ENCODE data around the gene TANC1.

TANC1 gene

DNA sequence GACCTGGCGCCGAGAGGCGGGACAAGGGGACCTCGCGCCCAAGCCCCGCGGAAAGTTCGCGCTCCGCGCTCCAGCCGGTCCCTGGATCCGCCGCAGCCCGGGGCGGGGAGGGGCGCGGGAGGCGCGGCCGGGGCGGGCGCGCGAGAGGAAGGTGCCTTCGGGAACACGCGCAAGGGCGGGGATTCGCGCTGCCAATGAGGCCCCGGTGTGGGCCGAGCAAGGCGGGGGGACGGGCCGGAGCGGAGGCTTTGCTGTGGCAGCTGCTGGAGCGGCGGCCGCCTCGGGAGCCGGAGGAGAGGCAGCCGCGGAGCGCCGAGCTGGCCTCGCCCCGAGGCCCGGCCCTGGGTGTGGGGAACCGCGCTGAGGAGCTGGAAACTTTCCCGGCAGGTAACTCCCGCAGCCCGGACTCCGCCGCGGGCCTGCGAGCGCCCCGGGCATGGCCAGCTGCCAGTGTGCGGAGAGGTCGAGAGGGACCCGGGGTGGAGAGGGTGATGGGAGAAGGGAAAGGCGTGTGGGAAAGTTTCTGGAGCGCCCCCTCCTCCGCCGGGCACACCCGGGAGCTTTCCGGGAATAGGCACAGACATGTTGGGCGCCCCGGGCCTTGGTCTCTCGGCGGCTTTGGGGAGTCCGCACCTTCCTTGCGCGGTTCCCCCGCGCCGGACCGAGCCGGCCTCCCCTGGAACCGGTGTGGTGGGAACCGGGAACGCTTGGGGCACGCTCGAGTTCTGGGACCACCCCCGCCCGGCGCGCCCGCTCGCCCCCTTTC, at the start of gene TANC1:
TANC1 (plus strand) TSS at position 245 of the 766 bp plus-strand sequence. CDS start 97,271 bp downstream, outside the sequence.
- Histone ChIP-seq H3K36me3 (ENCODE audit: control insufficient read depth, insufficient read depth, low read length) (no peaks in the 10 kb centered on the region), H3K9ac (ENCODE audit: low read length) (peak within 1 kb of the TSS; percentile 83), H3K4me3 (ENCODE audit: low read length) (peak within 1 kb of the TSS; percentile 78)

DNA sequence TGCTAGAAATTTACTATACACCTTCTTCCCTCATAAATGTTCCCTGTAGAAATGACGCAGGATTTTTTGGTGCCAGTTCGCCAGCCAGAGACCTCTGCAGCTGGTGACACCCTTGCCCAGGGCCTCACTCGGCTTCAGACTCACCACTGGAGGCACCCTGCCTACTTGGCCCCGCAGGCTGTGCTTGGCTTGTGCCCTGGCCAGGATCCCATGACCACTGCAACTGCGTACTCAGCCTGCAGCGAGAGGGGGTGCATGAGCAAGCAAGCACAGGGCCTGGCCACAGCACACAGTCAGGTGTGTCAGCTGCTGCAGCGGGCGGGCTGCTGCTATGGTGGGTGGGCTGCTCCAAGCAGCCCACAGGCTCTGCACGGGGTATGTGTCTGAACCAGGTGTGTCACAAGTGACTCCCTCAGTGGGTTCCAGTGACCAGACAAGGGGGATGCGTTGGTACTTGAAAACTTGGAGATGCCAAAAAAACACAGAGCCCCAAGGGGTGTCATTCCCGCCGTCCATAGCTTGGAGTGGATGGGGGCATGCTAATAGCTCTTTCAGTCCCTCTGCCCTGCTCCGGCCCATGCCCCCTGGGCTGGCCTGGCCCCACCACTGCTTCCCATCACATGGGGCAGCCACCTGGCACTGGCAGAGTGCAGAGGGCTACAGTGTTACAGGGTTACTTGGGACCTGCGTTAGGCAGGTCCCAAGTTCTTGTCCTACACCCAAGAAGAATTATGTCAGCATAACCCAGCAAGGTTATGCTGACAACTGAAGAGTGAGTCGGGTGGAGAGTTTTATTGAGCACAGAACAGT, 46.6 kb upstream of the TANC1 start:
- no peaks in the 10 kb centered on the region for H3K27me3 ChIP-seq (ENCODE audit: control insufficient read depth, insufficient read depth, low read length)
- H3K9me3 ChIP-seq (ENCODE audit: control insufficient read depth, low read length): no peaks in the 10 kb centered on the region
- H3K9ac ChIP-seq (ENCODE audit: low read length): no peak overlapping the region
- H3K4me1 ChIP-seq (ENCODE audit: control insufficient read depth, insufficient read depth, low read length): no peaks in the 10 kb centered on the region
- no peak overlapping the region for H3K4me3 ChIP-seq (ENCODE audit: low read length)
- no peaks in the 10 kb centered on the region for H3K36me3 ChIP-seq (ENCODE audit: control insufficient read depth, insufficient read depth, low read length)

More for the DNA sequence above, at the start of gene TANC1:
- Histone ChIP-seq H3K27me3 (ENCODE audit: control insufficient read depth, insufficient read depth, low read length) (no peaks in the 10 kb centered on the region), H3K9me3 (ENCODE audit: control insufficient read depth, low read length) (no peaks in the 10 kb centered on the region), H3K4me1 (ENCODE audit: control insufficient read depth, insufficient read depth, low read length) (no peaks in the 10 kb centered on the region)

DNA sequence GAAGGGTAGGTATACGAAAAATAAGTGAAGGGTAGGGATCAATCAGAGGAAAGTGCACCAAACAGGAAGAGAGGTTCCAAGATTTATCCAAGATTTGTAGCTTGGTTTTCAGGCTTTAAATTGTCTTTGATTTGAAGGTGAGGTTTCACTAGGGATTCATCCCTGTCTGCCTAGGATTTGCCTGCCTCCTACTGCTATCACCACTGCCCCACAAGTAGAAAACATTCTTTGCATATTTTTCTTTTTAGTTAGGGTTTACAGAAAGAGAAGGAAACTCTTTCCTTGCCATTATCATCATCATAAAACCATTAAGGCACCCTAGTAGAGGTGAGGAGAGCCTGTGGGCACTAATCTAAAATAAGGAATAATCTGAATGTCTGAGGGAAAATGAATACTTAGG, 45.8 kb upstream of the TANC1 start:
- H3K36me3 ChIP-seq (ENCODE audit: control insufficient read depth, insufficient read depth, low read length): no peaks in the 10 kb centered on the region
- no peaks in the 10 kb centered on the region for H3K4me1 ChIP-seq (ENCODE audit: control insufficient read depth, insufficient read depth, low read length)

DNA sequence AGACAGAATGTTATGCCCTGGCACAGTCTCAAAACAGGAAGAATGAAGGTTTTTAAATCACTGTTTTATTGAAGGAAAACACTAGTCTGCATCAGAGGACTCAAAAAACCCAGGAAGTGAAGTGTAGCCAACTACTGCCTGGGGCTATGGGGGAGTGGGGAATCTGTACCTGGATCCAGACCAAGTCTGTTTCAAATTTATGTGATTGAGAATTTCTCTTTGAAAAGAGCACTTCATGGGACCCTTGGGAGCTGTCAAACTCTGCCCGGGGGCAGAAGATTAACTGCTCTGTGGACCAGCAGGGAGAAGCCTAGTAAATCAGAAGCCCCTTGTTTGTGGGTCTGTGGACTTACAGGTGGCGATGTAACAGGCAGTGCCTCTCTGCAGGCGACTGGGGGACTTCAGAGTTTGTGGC, 45.3 kb upstream of the TANC1 start:
- Histone ChIP-seq H3K4me3 (ENCODE audit: low read length) (no peak overlapping the region), H3K27me3 (ENCODE audit: control insufficient read depth, insufficient read depth, low read length) (no peaks in the 10 kb centered on the region), H3K4me1 (ENCODE audit: control insufficient read depth, insufficient read depth, low read length) (no peaks in the 10 kb centered on the region), H3K36me3 (ENCODE audit: control insufficient read depth, insufficient read depth, low read length) (no peaks in the 10 kb centered on the region), H3K9me3 (ENCODE audit: control insufficient read depth, low read length) (no peaks in the 10 kb centered on the region), H3K9ac (ENCODE audit: low read length) (no peak overlapping the region)

More for the DNA sequence above, 45.8 kb upstream of the TANC1 start:
- H3K9ac ChIP-seq (ENCODE audit: low read length): no peak overlapping the region
- no peaks in the 10 kb centered on the region for H3K27me3 ChIP-seq (ENCODE audit: control insufficient read depth, insufficient read depth, low read length)
- no peak overlapping the region for H3K4me3 ChIP-seq (ENCODE audit: low read length)
- no peaks in the 10 kb centered on the region for H3K9me3 ChIP-seq (ENCODE audit: control insufficient read depth, low read length)

DNA sequence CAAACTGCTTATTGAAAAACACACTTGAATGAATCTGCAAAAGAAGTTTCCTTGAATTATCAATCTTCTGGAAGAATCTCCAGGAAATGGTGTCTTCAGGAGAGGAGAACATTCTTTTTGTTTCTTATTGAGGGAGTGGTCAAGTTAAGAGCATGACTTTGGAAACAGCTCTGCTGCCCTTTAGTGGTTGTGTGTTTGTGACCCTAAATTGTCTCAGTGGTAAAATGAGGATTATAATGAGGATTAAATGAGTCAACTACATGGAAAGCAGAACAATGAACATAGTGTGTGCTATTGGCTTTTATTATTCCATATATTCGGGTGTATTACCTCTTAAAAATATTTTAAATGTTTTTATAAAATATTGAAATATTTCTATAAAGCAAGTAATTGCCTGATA, 44.8 kb upstream of the TANC1 start:
- Histone ChIP-seq H3K36me3 (ENCODE audit: control insufficient read depth, insufficient read depth, low read length) (no peaks in the 10 kb centered on the region), H3K4me1 (ENCODE audit: control insufficient read depth, insufficient read depth, low read length) (no peaks in the 10 kb centered on the region), H3K9me3 (ENCODE audit: control insufficient read depth, low read length) (no peaks in the 10 kb centered on the region), H3K27me3 (ENCODE audit: control insufficient read depth, insufficient read depth, low read length) (no peaks in the 10 kb centered on the region), H3K9ac (ENCODE audit: low read length) (no peak overlapping the region), H3K4me3 (ENCODE audit: low read length) (no peak overlapping the region)

DNA sequence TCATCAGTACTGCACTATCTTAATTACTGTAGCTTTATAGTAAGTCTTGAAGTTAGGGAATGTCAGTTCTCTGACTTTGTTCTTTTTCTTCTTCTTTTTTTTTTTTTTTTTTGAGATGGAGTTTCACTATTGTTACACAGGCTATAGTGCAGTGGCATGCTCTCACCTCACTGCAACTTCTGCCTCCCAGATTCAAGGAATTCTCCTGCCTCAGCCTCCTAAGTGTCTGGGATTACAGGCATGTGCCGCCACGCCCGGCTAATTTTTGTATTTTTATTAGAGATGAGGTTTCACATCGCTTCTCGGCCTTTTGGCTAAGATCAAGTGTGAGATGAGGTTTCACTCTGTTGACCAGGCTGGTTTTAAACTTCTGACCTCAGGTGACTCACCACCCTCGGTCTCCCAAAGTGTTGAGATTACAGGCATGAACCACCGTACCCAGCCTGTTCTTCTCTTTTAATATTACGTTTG, 41.9 kb upstream of the TANC1 start:
- H3K9me3 ChIP-seq (ENCODE audit: control insufficient read depth, low read length): no peaks in the 10 kb centered on the region
- no peak overlapping the region for H3K4me3 ChIP-seq (ENCODE audit: low read length)
- H3K36me3 ChIP-seq (ENCODE audit: control insufficient read depth, insufficient read depth, low read length): no peaks in the 10 kb centered on the region
- H3K4me1 ChIP-seq (ENCODE audit: control insufficient read depth, insufficient read depth, low read length): no peaks in the 10 kb centered on the region
- no peaks in the 10 kb centered on the region for H3K27me3 ChIP-seq (ENCODE audit: control insufficient read depth, insufficient read depth, low read length)
- no peak overlapping the region for H3K9ac ChIP-seq (ENCODE audit: low read length)

DNA sequence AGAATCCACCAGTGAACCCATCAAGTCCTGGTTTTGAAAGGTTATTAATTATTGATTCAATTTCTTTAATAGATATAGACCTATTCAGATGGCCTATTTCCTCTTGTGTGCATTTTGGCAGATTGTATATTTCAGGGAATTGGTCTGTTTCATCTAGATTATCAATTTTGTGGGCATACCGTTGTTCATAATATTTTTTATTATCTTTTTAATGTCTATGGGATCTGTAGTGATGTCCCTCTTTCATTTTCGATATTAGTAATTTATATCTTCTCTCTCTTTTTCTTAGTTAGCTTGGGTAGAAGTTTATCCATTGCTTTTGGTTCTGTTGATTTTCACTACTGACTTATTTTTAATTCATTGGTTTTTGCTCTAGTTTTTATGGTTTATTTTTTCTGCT, 39.9 kb upstream of the TANC1 start:
- Histone ChIP-seq H3K9ac (ENCODE audit: low read length) (no peak overlapping the region), H3K4me3 (ENCODE audit: low read length) (no peak overlapping the region), H3K9me3 (ENCODE audit: control insufficient read depth, low read length) (no peaks in the 10 kb centered on the region), H3K27me3 (ENCODE audit: control insufficient read depth, insufficient read depth, low read length) (no peaks in the 10 kb centered on the region), H3K36me3 (ENCODE audit: control insufficient read depth, insufficient read depth, low read length) (no peaks in the 10 kb centered on the region), H3K4me1 (ENCODE audit: control insufficient read depth, insufficient read depth, low read length) (no peaks in the 10 kb centered on the region)

DNA sequence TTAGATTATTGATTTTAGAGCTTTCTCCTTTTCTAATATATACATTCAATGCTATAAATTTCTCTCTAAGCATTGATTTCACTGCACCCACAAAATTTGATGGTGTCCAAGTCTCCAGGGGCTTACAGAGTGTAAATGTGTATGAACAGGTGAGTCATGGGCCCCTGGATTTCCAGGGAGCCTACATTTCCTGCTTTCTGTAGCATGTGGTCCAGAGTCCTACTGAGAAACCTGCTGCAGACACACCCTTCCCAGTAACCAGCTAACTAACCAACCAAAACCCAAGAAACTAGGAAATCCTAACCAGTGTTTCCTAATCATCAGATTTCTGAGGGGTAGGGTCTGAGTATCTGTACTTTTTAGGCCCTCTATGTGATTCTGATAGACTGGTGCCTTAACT, 39.5 kb upstream of the TANC1 start:
- Histone ChIP-seq H3K9ac (ENCODE audit: low read length) (no peak overlapping the region), H3K9me3 (ENCODE audit: control insufficient read depth, low read length) (no peaks in the 10 kb centered on the region), H3K27me3 (ENCODE audit: control insufficient read depth, insufficient read depth, low read length) (no peaks in the 10 kb centered on the region), H3K4me3 (ENCODE audit: low read length) (no peak overlapping the region), H3K4me1 (ENCODE audit: control insufficient read depth, insufficient read depth, low read length) (no peaks in the 10 kb centered on the region), H3K36me3 (ENCODE audit: control insufficient read depth, insufficient read depth, low read length) (no peaks in the 10 kb centered on the region)

DNA sequence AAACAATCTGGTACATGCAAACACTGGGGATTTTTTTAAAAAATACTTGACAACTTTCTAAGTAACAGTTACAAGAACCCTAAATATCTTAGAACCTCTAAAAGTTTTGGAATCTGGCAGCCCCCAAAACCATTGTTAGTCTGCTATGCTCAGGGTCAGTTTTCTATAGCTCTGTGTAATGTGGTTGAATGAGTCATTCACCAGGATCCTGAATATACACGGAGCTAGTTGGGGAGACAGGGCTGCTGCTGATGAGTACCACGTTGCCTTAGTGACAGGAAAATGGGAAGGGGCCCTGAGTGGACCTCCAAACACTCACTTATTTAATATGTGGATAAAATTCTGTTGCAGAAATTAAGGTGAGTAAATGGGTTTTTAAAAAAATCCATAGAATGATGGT, 36.9 kb upstream of the TANC1 start:
- no peak overlapping the region for H3K9ac ChIP-seq (ENCODE audit: low read length)
- H3K4me3 ChIP-seq (ENCODE audit: low read length): no peak overlapping the region
- no peaks in the 10 kb centered on the region for H3K4me1 ChIP-seq (ENCODE audit: control insufficient read depth, insufficient read depth, low read length)
- no peaks in the 10 kb centered on the region for H3K27me3 ChIP-seq (ENCODE audit: control insufficient read depth, insufficient read depth, low read length)
- H3K36me3 ChIP-seq (ENCODE audit: control insufficient read depth, insufficient read depth, low read length): no peaks in the 10 kb centered on the region
- no peaks in the 10 kb centered on the region for H3K9me3 ChIP-seq (ENCODE audit: control insufficient read depth, low read length)

DNA sequence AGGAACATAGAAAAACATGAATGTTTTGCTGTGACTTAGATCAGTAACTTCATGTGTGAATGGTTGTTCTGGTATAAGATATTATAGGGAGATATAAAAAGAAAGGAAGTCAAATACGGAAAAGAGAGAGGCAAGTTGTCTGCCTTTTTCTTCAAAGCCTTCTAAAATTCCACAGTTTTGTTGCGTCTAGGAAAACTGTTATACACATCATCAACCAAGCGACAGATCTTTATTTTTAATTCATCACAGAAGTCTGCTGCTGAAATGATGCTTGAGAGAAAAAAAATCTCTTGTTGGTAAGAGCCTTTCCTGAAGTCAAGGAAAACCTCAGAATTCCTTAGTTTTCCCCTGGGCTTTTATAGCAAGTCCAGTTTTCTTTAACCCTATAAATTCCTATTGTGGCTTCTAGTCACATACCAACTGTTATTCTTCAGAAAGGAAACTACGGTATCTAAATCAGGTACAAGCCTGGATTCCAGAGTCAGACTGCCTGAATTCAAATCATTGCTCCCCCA, 36.3 kb upstream of the TANC1 start:
- H3K9ac ChIP-seq (ENCODE audit: low read length): no peak overlapping the region
- no peaks in the 10 kb centered on the region for H3K4me1 ChIP-seq (ENCODE audit: control insufficient read depth, insufficient read depth, low read length)
- H3K27me3 ChIP-seq (ENCODE audit: control insufficient read depth, insufficient read depth, low read length): no peaks in the 10 kb centered on the region
- no peaks in the 10 kb centered on the region for H3K36me3 ChIP-seq (ENCODE audit: control insufficient read depth, insufficient read depth, low read length)
- no peaks in the 10 kb centered on the region for H3K9me3 ChIP-seq (ENCODE audit: control insufficient read depth, low read length)
- no peak overlapping the region for H3K4me3 ChIP-seq (ENCODE audit: low read length)

DNA sequence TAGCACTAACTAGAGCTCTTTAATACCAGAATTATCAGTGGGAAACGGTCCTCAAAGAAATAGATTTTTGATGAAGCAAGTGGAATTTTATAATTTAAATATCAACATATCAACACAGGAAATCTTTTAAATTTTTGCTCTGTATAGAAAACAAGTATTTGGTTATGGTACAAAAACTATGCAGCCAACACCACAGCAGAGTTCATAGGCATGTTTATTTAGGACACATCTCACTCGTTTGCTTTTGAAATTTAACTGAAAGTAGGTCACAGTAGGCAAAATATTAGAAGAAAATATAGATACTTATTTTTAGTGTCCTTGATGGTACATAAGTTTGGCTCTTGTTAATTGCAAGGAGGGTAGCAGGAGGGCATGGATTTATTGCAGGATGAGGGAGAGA, 34.3 kb upstream of the TANC1 start:
- Histone ChIP-seq H3K4me1 (ENCODE audit: control insufficient read depth, insufficient read depth, low read length) (no peaks in the 10 kb centered on the region), H3K9me3 (ENCODE audit: control insufficient read depth, low read length) (no peaks in the 10 kb centered on the region), H3K4me3 (ENCODE audit: low read length) (no peak overlapping the region), H3K27me3 (ENCODE audit: control insufficient read depth, insufficient read depth, low read length) (no peaks in the 10 kb centered on the region), H3K9ac (ENCODE audit: low read length) (no peak overlapping the region), H3K36me3 (ENCODE audit: control insufficient read depth, insufficient read depth, low read length) (no peaks in the 10 kb centered on the region)

DNA sequence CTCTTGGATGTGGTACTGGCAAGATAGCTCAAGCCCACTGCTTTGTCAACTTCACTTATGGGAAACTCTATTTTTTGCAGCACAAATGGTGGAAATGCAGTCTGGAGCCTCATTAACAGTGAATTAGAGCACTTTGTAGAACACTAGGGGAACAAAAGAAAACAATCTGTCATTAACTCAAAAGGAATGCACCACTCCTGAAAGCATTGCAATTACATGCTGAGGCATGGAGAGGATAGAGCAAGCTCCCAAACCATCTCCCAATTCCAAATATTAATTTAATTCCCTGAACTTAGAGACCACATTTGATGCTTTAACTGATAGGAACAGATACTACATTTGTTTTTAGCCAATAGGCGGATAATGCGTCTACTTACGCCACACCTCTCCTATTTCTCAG, 32.8 kb upstream of the TANC1 start:
- no peaks in the 10 kb centered on the region for H3K27me3 ChIP-seq (ENCODE audit: control insufficient read depth, insufficient read depth, low read length)
- no peaks in the 10 kb centered on the region for H3K36me3 ChIP-seq (ENCODE audit: control insufficient read depth, insufficient read depth, low read length)

More for the DNA sequence above, 32.8 kb upstream of the TANC1 start:
- Histone ChIP-seq H3K4me1 (ENCODE audit: control insufficient read depth, insufficient read depth, low read length) (no peaks in the 10 kb centered on the region), H3K9ac (ENCODE audit: low read length) (no peak overlapping the region), H3K9me3 (ENCODE audit: control insufficient read depth, low read length) (no peaks in the 10 kb centered on the region), H3K4me3 (ENCODE audit: low read length) (no peak overlapping the region)

Measured in mucosa of stomach (tissue), 1 donor.